CD4-positive, alpha-beta T cell treated with Interleukin-15 for 4 hours (primary cell): ENCODE data around the gene SCAMP3.
"Not testable (repeated sequence)": the region's sequence is repeated elsewhere in the genome, so short reads cannot be mapped to it uniquely, and the experiment has no call there.

Source experiments
- DNase-seq: peaks from one replicate; pipeline ENCODE4 v3.0.0-alpha.2; 2020; ENCODE audit warnings: low spot score

SCAMP3 gene

DNA sequence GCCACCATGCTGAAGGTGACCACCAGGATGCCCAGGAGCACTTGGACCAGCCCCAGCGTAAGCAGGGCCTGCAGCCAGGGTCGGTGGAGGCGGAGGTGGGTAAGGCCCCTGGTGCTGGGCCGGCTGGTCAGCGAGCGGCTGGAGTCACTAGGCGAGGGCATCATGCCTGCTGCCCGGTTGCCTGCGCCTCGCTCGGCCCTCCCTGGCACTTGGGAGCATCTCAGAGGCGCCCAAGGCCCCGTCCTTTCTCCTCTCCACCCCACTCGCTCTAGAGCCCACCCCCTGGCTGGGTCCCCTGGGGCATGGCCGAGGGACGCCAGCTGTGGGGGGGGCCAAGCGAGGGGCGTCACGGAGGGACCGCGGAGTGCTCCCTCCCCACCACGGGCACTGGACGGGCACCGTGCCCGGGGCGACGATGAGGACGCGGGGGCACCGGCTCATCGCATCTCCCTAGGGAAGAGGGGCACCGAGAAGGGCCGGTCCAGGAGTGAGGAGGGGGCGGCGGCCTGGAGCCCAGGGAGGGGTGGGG is 7.4 kb downstream of the SCAMP3 start:
- no peak for DNase-seq

DNA sequence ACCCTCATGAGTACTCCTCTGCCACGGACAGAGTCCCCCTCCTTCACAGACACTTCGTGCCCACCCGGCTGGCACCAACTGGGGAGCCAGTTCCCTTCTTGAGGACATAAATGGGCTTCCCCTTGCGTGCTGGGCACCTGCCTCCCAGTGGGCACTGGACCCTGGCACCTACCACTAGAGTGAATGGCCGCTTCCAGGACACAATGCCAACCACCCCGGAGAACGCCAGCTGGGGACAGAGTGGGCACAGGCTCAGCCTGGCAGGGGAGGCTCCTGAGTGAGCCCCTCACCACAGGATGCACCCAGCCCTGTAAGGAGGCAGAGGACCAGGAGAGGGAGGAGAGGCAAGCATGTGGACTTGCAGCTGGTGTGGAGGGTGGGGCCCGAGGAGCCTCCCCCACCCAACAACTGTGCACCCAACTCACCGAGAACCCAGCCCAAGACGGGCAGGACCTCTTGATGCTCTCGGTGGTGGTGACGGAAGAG is 7.9 kb downstream of the SCAMP3 start:
- no peak for DNase-seq

DNA sequence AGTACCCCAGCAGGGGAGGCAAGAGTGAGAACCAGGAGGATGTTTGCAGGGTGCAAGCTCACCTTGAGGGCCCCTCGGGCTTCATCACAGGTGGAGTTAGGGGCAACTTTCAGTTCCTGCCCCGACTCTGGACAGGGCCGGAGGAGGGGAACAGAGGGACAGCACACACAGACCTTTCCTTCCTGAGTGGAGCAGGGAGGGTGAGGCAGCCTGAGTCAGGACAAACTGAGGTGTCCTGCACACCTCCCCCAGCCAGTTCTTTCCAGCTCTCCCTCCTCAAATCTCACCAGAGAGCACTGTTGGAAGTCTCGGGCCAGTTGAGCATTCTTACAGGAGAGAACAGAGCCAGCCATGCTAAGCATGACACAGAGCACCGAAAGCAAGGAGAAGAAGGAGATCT is 8.4 kb downstream of the SCAMP3 start:
- no peak for DNase-seq

DNA sequence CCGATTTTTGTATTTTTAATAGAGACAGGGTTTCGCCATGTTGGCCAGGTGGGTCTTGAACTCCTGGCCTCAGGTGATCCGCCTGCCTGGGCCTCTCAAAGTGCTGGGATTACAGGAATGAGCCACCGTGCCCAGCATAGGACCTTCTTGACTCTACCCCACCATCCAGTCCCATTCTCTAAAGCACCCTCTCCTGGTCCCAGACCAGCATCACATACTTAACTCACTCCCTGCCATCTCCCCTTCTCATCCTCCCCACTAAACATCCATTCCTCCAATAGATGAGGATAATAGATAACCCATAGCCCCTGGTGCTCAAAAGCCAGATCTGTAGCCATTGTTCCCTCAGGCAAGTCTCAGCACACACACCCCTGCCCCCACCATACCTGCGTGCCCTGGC is 9.0 kb downstream of the SCAMP3 start:
- DNase-seq: no peak

DNA sequence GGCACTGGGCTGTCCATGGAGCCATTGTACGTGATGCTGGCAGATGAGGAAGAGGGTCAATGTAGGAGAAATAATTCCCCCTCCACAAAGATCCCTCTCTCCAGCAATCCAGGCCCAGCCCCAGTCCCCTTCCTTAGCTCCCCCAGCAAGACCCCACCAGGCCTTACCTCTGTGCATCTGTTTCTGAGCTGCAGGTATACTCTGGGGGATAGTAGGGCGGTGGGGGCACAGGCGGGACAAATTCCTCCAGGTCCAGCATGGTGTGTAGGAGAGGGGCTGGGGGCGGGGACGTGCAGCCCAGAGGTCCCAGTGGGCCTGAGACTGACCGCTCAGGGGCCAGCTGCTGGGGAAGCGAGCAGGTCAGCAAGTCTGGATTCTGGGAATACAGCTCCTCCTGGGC is 10.6 kb downstream of the SCAMP3 start:
- no peak for DNase-seq

DNA sequence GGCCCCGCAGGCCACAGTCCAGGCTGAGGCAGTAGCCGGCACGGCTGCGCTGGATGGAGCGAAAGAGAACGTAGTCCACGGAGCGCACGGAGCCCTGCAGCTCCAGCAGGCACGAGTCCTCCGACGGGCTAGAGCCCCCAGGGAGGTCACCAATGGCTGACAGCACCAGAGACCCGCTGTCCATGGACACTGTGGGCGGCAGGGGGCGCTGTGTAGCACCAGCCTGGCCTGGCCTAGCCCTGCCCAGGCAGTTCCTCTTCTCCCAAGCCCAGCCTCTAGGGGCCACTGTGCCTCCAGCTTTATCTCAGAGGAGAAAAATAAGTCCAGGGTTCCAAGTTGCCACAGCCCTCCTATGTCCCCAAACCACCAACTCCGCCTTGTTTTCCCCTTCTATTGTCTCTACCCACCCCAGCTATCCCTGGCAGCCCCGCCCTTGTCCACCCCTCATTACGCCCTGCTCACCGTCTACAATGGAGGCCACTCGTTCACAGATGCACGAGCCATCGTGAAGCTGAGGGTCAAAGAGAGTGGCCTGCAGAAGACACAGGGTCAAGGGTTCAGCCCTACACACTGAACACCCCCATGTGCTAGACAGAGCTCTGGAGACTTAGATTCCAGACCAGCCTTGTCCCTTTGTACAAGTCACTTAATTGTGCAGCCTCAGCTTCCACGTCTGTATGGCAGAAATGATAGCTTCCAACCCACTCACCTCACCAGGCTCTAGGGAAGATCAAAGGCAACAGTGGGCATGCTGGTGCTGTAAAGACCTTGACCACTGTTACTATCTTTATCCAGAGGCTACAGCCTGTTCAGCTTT is 11.3 kb downstream of the SCAMP3 start:
- peak; percentile 95 for DNase-seq

DNA sequence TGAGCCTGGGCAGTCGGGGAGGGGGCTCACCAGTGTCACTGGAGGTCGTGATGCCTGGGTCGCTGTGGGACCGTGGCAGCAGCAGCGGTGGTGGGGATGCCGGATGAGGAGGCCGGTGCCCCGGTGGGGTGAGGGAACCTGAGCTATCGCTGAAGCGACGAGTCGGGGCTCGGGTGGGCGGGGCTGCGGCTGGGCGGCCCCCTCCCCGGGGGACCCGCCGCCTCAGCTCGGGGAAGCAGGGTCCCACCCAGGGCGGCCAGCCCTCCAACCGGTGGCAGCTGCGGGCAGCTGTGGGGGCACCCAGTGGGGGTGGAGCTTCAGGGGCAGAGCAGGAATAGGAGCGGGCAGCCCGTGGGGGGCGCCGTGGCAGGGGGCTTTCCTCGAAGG is 11.9 kb downstream of the SCAMP3 start:
- no peak for DNase-seq

DNA sequence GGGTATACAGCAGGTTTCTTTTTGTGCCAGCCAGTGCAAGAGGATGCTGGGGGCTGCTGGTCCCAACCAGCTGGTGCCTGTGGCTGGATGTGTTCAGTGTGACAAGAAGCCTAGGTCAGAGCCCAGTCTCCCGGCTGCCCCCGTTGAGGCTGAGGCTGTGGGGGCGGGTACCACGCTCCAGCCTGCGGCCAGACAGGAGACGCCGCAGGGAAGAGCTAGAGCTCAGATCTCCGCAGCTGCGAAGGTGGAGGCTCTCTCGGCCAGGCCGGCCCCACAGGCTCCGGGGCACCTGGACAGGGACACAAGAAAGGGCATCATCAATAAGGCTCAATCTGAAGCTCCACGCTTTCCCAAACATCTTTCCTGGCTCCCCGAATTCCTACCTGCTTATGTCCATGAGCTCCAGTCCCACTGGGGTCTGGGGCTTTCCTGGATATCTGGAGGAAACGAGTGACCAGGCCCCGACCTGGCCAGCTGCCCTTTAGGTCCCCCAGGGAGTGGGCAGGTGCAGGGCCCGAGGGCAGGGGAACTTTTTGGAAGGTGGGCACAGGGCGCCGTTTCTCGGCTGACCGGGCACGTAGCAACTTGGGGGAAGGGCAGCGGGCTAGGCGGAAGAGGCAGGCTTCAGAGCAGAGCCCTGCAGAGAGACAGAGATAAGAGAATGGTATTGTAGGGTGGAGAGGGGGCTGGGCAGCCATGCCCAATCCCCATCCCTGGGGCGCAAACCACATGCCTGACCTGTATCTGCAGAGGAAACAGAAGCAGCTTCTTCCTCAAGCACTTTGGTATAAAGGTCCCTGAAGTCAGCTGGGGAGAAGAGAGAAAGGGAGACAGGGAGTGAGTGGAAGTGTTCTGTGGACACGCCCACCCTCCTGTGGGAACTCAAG is 14.2 kb downstream of the SCAMP3 start:
- no peak for DNase-seq

DNA sequence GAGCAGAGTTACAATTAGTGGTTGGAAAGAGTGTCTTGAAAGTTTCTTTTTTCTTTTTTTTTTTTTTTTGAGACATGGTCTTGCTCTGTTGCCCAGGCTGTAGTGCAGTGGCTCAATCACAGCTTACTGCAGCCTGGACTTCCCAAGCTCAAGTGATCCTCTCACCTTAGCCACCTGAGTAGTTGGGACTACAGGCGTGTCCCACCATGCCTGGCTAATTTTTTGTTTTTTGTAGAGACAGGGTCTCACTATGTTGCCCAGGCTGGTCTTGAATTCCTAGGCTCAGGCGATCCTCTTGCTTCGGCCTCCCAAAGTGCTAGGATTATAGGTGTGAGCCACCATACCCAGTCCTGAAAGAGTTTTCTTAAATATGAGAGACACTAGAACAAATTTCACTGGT is 15.4 kb downstream of the SCAMP3 start:
- not testable (repeated sequence) for DNase-seq

DNA sequence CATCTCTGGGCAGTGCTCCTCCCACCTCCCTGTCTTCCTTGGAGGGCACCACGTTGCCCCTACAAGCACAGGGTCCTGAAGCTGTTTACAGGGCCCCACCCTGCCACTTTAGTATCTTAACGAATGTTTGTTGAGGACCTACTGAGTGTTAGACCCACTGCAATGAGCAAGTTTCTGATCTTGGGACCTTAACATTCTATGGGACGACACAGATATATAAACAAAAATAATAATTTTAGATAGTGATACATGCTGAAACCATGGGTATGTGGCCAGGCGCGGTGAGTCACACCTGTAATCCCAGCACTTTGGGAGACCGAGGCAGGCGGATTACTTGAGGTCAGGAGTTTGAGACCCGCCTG is 17.0 kb downstream of the SCAMP3 start:
- DNase-seq: no peak

DNA sequence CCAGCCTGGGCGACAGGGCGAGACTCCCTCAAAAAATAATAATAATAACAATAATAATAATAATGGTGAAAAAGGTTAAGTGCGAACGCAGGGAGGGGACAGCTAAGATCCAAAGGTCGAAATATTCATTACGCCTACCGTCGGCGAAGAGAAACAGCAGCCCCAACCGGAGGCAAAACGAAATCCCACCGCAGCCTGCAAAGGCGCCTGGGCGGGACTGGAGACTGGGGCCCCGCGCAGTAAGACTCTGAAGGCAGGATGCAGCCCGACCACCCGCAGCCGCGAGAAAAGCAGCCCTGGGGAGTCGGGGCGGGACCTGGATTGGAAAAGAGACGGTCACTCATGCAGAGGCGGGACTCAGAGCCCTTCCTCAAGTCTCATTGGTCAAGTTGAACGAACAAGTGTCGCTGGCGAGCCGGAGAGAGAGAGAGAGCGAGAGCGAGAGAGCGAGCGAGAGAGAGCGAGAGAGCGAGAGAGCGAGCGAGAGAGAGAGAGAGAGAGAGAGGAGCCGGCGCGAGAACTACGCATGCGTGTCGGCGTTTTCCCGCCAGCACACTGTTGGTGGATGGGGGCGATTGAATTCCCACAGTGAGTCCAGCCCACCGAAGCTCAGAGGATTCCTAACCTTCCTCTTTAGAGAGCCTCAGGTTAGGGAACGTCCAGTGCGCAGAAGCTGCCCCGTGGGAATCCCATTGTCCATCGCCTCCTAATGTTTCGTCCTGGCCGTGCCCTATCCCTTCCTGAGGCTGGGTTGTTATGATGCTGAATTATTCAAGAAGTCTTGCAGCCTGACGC is 17.6 kb downstream of the SCAMP3 start:
- peak; percentile 97 for DNase-seq

DNA sequence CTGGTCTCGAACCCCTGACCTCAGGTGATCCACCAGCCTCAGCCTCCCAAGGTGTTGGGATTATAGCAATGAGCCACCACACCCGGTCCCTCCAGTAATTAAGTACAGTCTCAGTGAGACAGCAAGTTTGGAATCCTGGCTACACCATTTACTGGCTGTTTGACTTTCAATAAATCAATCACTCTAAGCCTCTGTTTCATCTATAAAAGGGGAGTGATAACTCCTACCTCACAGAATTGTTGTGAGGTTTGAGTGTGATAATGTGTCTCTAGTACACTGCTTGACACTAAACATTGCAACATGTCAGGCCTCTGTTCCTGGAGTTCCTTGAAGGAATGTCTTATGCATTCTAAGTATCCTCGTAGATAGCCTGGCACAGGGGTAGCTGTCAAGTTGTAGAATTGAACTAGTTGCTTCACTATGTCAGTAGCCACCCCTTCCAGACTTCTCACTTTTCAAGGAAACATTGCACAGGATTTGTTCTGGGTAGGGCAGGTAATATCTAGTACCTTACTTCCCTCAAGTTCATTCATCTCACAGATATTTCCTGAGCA is 19.3 kb downstream of the SCAMP3 start:
- DNase-seq: no peak

DNA sequence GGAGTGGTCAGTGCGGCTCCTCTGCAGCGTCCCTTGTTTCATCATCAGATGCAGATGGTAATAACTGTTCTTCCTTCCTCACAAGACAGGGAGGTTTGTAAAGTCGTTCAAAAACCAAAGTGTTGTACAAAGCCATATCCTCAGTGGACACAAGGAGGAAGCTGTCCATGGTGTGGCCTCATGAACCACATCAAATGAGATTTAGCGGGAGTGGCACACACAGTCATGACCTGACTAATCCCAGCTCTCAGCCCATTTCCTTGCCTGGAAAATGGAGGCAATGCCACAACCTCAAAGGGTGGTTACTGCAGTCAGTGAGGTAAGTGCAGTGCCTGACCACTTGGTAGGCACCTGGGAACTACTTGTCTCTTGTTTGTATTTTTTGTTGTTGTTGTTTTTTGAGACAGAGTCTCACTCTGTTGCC is 20.3 kb downstream of the SCAMP3 start:
- no peak for DNase-seq

DNA sequence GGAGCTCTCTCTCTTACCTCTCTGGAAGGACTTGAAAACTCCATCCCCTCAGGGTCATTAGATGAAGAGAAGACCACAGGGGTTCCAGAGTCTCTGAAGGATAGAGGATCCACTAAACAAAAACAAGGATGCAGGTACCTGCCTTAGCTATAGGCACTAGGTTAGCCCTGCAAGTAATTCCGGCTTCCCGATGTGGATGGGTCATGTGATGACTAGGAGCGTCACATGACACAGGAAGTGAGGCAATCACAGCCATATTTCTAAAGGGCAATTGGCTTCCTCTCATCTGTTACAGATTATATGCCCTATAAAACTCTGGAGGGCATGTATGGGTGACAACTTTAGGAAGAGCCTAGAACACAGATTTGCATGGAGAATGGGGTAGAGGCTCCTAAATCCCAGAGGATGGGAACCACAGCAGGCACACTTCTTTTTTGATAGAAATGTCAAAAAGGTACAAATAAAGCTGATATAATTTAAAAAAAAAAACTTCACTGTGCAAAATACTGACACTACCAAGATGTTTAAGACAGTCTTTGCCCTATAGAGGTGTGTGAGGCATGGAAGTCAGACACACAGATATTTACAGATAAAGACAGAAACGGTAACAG is 21.0 kb downstream of the SCAMP3 start:
- peak; percentile 79 for DNase-seq

DNA sequence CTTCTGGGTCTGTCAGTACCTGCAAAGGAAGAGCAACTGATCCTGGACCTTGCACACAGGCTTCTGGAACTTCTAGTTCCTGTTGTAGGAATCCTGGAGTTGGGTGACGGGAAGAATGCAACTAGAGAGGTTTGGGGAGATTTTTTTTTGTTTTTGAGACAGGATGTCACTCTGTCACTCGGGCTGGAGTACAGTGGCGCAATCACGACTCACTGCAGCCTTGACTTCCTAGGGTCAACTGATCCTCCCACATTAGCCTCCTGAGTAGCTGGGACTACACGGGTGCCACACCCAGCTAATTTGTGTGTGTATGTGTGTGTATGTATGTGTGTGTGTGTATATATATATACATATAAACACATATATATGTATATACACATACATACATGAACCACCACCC is 25.7 kb downstream of the SCAMP3 start:
- no peak for DNase-seq

DNA sequence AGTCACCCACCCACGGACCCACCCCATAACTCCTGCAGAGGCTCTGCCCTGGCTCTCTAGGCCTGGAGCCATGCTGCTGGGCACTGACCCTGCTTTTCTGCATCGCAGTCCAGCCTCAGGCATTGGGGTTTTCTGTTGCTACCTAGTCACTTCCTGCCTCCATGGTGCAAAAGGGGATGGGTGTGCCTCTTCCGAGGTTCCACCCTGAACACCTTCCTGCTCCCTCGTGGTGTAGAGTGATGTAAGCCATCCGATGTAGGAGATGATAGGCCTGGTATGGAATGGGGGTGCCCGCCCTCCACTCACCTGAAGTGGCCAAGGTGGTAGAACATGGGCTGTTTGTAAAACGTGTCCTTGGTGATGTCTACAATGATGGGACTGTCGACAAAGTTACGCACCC is 26.8 kb downstream of the SCAMP3 start:
- not testable (repeated sequence) for DNase-seq

DNA sequence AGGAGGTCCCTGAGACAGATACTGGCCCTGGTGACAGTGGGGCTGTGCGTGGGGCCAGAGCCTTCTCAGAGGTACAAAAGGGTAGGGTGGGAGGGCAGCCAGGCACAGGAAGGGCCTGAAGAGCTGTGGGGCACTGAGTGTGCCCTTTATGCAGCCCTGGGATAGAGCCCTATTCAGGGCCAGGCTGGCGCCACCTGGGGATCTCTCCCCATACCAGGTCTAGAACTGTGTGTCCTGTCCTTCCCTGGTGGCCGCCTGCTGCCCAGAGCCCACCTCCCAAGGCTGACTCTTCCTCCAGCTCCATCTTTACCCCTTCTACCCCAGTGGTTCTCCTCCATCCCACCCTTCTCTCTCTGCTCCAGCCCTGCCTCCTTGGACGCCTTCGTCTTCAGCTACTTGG is 28.7 kb downstream of the SCAMP3 start:
- not testable (repeated sequence) for DNase-seq

DNA sequence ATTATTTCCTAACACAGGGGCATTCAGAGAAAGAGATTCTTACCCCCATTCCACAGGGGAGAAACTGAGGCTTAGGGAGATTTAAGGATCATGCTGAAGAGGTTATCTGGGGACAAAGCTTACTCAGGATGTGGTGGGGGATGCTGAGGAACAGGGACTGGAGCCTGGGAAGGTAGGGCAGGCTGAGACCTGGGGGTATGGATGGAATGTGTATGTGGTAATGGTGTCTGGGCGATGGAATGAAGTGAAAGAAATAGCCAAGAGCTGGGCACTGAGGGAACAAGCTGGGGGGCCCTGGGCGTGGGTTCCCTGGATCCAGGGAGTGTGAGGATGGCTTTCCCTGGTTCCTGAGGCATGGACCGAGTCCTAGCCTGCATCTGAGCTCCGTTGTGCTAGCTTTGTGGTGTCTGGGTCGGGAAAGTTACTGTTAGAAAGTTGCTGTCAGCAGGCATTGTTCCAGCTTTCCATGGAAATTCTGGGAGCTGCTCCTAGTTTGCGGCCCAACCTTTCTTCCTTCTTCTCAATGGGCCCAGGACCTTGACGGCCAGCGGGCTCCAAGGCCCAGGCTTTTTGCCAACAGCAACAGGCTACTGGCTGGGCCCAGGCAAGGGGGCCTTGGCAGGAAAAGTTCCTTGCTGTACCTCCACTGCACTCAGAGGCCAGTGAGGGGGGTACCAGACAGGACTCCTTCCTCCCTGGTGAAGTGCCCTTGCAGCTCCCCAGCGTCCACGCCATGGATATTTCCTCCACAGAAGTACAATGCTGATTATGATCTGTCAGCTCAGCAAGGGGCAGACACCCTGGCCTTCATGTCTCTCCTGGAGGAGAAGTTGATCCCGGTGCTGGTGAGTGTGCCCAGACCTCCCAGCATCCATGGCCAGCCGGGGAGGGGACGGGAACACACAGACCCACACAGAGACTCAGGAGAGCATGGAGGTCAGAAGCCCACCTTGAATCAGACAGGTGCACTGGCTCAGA is 29.9 kb downstream of the SCAMP3 start:
- not testable (repeated sequence) for DNase-seq

DNA sequence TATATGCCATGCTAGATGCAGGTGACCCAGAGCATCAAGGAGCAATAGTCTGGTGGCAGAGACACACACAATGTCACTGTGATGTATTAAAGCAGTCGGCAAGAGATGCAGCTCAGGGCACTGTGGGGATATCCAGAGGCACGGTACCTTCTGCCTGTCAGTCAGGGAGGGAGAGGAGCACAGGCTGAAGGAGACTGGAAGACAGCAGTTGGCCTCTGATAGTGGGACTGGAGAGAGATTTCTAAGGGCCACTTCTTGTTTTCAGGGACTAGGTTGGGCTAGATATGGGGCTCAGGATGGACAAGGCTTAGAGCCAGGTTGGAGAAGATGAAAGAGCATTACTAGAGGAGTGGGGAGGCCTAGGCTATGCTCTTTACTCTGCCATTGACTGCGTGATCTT is 30.9 kb downstream of the SCAMP3 start:
- DNase-seq: not testable (repeated sequence)

DNA sequence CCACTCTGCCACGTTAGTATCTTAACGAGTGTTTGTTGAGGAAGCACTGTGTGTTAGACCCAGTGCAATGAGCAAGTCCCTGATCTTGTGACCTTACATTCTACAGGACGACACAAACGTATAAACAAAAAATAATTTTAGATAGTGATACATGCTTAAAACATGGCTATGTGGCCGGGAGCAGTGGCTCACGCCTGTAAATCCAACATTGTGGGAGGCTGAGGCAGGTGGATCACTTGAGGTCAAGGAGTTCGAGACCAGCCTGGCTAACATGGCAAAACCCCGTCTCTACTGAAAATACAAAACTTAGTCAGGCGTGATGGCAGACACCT is 34.1 kb downstream of the SCAMP3 start:
- DNase-seq: no peak
